ENCODE measurements around the gene SUPT20HL2.

DNA sequence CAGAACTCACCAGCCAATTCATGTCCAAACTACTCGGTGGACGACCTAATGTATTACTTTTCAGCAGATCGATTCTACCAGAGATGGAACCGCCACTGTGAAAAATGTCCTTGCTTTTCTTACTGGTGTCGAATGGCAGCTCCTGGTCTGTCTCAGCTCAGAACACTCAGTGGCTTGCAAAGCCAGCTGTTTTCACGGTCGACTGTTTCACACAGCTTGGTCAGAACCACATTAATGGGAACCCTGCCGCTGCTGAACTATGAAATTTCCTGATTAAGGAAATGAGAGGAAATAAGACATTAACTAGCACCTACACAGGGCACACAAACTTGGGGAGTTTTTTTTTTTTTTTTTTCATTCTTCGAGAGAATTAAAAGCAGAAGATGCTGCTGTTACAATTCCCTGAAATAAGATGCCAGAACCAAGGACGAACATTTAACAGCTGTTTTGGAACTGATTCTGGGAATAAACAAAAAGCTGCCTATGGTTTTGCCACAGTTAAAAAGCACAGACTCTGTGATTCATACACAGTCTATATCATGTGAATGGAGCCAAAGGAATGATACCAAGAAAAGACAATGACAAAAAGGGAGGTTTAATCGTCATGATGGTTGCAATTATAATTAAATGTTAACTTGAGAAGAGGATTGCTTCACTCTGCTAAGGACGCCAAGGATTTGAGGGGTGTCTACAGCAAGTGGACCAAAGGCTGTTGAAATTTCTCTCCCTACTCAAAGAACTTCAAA, 31.3 kb downstream of the SUPT20HL2 start:
- TF ChIP-seq, protein P1, sequence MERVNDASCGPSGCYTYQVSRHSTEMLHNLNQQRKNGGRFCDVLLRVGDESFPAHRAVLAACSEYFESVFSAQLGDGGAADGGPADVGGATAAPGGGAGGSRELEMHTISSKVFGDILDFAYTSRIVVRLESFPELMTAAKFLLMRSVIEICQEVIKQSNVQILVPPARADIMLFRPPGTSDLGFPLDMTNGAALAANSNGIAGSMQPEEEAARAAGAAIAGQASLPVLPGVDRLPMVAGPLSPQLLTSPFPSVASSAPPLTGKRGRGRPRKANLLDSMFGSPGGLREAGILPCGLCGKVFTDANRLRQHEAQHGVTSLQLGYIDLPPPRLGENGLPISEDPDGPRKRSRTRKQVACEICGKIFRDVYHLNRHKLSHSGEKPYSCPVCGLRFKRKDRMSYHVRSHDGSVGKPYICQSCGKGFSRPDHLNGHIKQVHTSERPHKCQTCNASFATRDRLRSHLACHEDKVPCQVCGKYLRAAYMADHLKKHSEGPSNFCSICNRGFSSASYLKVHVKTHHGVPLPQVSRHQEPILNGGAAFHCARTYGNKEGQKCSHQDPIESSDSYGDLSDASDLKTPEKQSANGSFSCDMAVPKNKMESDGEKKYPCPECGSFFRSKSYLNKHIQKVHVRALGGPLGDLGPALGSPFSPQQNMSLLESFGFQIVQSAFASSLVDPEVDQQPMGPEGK (CRISPR knock-in tag; IDR thresholded peaks at IDR 0.05; ENCODE audit: borderline replicate concordance) = no peak
- no peak for TF ChIP-seq ZFP3 (CRISPR knock-in tag; IDR thresholded peaks at IDR 0.05)
- TF ChIP-seq BACH2 (CRISPR knock-in tag; IDR thresholded peaks at IDR 0.05; ENCODE audit: borderline replicate concordance) = no peak
- TF ChIP-seq ZFP30 (CRISPR knock-in tag; IDR thresholded peaks at IDR 0.05) = no peak
- TF ChIP-seq ISL1 (CRISPR knock-in tag; IDR thresholded peaks at IDR 0.05) = no peak
- TF ChIP-seq ZC3H10 (CRISPR knock-in tag; IDR thresholded peaks at IDR 0.05) = no peak
- TF ChIP-seq OSR1 (CRISPR knock-in tag; IDR thresholded peaks at IDR 0.05) = no peak
- TF ChIP-seq ZNF565 (CRISPR knock-in tag; conservative IDR thresholded peaks at IDR 0.05; ENCODE audit: low read depth) = no peak
